T-helper 1 cell treated with Interleukin-12 subunit alpha and Interleukin-12 subunit beta and Interleukin-4 antibody, amounts not matched to agents 30 μg/mL and 1 μg/mL, for 36 hours (primary cell): ENCODE measurements around the gene XPO6.

Experiments used
- H3K27ac Mint-ChIP-seq: one replicate; pipeline ENCODE4 v1.8.0; 2021; ENCODE audit warnings: mild to moderate bottlenecking, mixed read lengths
- H3K27me3 Mint-ChIP-seq: one replicate; pipeline ENCODE4 v1.8.0; 2021; ENCODE audit warnings: low read depth, mixed read lengths
- H3K36me3 Mint-ChIP-seq: one replicate; pipeline ENCODE4 v1.8.0; 2021; ENCODE audit warnings: low read depth, mixed read lengths
- H3K4me1 Mint-ChIP-seq: one replicate; pipeline ENCODE4 v1.8.0; 2021; ENCODE audit warnings: low read depth, mixed read lengths
- H3K4me3 Mint-ChIP-seq: one replicate; pipeline ENCODE4 v1.8.0; 2021; ENCODE audit warnings: mild to moderate bottlenecking, moderate library complexity, mixed read lengths
- H3K9me3 Mint-ChIP-seq: one replicate; pipeline ENCODE4 v1.8.0; 2021; ENCODE audit warnings: mixed read lengths

Gene XPO6

GRCh38 chr16:28200661-28201060 is 11.1 kb downstream of the XPO6 start:
- Mint-ChIP-seq H3K27me3 (no peaks in the 10 kb centered on the region), H3K4me1 (peaks cover 32% of the 10 kb centered on the region), H3K36me3 (peaks cover 31% of the 10 kb centered on the region), H3K9me3 (no peaks in the 10 kb centered on the region), H3K27ac (no peak overlapping the region), H3K4me3 (no peak overlapping the region)

DNA sequence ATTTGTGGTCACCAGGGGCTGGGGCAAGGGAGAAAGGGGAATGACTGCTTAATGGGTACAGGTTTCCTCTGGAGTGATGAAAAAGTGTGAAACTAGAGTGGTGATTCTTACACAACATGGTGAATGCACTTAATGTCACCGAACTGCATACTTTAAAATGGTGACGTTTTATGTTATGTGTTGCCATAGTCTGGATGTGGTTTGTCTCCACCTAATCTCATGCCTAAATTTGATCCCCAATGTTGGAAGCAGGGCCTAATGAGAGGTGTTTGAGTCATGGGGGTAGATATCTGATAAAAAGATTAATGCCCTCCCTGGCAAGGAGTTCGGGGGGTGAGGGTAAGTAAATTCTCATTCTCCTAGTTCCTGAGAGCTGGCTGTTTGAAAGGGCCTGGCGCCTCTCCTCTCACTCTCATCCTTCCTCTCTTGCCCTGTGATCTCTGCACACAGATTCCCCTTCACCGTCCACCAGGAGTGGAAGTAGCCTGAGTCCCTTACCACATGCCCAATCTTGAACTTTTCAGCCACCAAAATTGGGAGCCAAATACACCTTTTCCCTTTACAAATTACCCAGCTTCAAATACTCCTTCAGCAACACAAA is 15.3 kb downstream of the XPO6 start:
- Mint-ChIP-seq H3K9me3 (no peaks in the 10 kb centered on the region), H3K4me1 (peaks cover 49% of the 10 kb centered on the region), H3K36me3 (peaks cover 44% of the 10 kb centered on the region), H3K27ac (peak overlapping the region; percentile 67), H3K27me3 (no peaks in the 10 kb centered on the region), H3K4me3 (no peak overlapping the region)

- Mint-ChIP-seq H3K36me3 (peaks cover 40% of the 10 kb centered on the region), H3K4me3 (no peak overlapping the region), H3K4me1 (peaks cover 48% of the 10 kb centered on the region), H3K27ac (peak overlapping the region; percentile 43), H3K27me3 (no peaks in the 10 kb centered on the region), H3K9me3 (no peaks in the 10 kb centered on the region)
Observed at GRCh38 chr16:28195859-28196258, 15.9 kb downstream of the XPO6 start.

DNA sequence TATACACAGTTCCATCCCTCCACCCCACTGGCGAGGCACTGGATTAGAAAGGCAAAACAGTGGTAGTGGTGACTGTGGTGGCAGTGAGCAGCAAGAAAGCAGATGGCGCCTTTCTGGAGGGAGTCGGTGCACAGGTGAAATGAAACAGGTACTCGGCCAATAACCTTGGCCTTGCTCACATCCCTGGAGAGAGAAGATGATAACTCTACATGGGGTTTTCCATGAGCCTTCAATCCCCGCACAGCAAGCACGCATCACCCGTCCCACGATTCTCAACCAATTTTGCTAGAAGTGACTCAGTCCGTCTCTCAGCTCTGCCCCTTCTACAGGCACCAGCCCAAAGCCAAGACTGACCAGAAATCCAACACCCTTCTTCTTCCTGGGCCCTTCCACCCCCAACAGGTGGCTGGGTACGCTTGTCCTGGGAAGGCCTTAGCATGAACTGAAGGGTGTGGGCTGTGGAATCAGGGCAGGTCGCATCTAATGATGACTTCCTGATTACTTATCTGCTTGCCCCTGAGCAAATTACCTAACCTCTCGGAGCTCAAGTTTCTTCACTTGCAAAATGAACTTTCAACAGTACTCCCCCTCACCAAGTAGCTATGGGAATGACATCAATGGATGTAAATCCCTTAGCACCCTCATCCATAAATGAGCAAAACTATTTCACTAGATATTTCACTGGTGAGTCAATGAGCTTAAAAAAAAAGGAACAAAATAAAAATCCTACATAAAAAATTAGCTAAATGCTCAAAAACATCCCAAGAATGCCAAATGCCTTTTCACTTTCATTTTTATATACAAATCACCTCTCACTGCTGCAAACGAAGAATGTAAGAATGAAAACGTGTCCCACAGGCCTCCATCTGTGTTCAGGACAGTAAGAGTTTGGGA is 18.0 kb downstream of the XPO6 start:
- Mint-ChIP-seq H3K27me3 (no peaks in the 10 kb centered on the region), H3K36me3 (peaks cover 39% of the 10 kb centered on the region), H3K4me3 (peak overlapping the region; percentile 82), H3K27ac (peak overlapping the region; percentile 99), H3K4me1 (peaks cover 55% of the 10 kb centered on the region), H3K9me3 (no peaks in the 10 kb centered on the region)

DNA sequence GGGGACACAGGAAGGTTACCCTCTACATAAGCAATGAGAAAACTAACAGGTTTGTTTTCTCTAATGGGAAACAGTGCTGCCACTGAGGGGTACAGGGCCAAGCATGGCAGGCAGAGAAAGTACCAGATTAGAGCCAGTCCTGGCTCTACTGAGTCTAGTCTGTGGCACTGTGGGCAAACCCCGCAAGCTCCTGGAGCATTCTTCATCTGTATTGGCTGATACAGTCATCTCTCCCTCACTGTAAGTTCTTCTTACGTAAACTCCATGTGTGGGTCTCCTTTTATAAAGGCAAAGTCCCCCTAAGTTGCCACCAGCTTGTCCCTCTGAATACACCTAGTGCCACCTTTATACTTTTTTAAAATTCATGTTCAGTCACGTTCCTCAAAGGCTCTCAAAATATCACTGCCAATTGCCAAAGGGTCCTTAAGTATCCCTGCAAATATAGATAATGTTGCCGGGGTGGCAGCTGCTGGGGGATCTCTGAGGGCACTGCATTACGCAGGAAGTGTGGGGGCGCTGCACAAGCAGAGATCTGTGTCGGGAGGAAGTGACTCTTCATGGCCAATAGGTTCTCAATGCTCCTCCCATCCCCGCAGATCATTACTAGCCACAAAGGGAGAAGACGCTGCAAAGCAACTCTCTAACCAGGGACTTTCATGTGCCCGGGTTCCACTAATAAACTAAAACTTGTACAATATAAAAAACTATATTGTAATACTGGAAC is 18.8 kb downstream of the XPO6 start:
- peaks cover 46% of the 10 kb centered on the region for H3K36me3 Mint-ChIP-seq
- H3K4me3 Mint-ChIP-seq, result peak overlapping the region; percentile 82
- peak overlapping the region; percentile 99 for H3K27ac Mint-ChIP-seq
- H3K27me3 Mint-ChIP-seq, result no peaks in the 10 kb centered on the region
- H3K4me1 Mint-ChIP-seq, result peaks cover 63% of the 10 kb centered on the region
- H3K9me3 Mint-ChIP-seq, result no peaks in the 10 kb centered on the region

GRCh38 chr16:28191364-28191960 is 20.3 kb downstream of the XPO6 start:
- no peaks in the 10 kb centered on the region for H3K27me3 Mint-ChIP-seq
- peak overlapping the region; percentile 79 for H3K27ac Mint-ChIP-seq
- peaks cover 75% of the 10 kb centered on the region for H3K4me1 Mint-ChIP-seq
- H3K36me3 Mint-ChIP-seq, result peaks cover 49% of the 10 kb centered on the region
- H3K9me3 Mint-ChIP-seq, result no peaks in the 10 kb centered on the region
- H3K4me3 Mint-ChIP-seq, result peak overlapping the region; percentile 27

- H3K27me3 Mint-ChIP-seq, result no peaks in the 10 kb centered on the region
- peaks cover 79% of the 10 kb centered on the region for H3K4me1 Mint-ChIP-seq
- H3K36me3 Mint-ChIP-seq, result peaks cover 47% of the 10 kb centered on the region
- peaks cover 3% of the 10 kb centered on the region for H3K9me3 Mint-ChIP-seq
- peak overlapping the region; percentile 55 for H3K4me3 Mint-ChIP-seq
- H3K27ac Mint-ChIP-seq, result peak overlapping the region; percentile 96
Observed at GRCh38 chr16:28189245-28189644, 22.5 kb downstream of the XPO6 start.

DNA sequence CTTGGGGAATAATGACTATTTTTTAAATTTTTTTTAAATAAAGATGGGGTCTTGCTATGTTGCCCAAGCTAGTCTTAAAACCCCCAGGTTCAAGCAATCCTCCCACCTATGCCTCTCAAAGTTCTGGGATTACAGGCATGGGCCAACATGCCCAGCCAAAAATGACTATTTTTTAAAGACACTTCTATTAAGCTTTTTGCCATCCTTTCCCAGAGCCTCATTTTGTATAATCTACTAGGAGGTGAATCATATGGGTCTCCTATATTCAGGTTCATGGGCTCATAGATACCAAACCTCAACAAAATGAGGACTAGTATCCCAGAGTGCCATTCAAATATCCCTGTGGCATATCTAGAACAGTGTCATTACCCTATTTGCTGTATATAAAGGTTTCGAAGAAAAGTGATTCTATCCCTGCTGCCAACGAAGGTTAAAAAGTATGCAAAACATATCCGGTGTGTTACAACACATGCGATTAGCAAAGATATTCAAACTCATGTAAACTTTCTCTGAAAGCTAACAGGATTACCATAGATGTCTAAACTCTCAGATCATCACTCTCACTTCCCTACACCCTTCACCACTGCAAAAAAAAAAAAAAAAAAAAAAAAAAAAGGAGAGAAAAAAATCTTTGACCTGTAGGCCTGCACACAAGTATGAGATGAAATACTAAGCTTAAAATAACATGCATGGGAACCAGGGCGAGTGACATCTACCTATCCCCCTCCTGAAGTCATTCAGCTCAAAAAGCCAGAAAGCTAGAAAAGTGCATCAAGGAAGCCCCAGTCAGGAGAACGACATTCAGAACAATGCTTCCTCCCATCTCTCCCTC is 23.5 kb downstream of the XPO6 start:
- Mint-ChIP-seq H3K27ac (peak overlapping the region; percentile 96), H3K27me3 (no peaks in the 10 kb centered on the region), H3K9me3 (peaks cover 3% of the 10 kb centered on the region), H3K36me3 (peaks cover 50% of the 10 kb centered on the region), H3K4me3 (peak overlapping the region; percentile 55), H3K4me1 (peaks cover 79% of the 10 kb centered on the region)

GRCh38 chr16:28187595-28188004 is 24.2 kb downstream of the XPO6 start:
- H3K36me3 Mint-ChIP-seq, result peaks cover 46% of the 10 kb centered on the region
- H3K27me3 Mint-ChIP-seq, result no peaks in the 10 kb centered on the region
- H3K9me3 Mint-ChIP-seq, result peaks cover 3% of the 10 kb centered on the region
- H3K4me1 Mint-ChIP-seq, result peaks cover 80% of the 10 kb centered on the region
- peak overlapping the region; percentile 96 for H3K27ac Mint-ChIP-seq
- peak overlapping the region; percentile 79 for H3K4me3 Mint-ChIP-seq

DNA sequence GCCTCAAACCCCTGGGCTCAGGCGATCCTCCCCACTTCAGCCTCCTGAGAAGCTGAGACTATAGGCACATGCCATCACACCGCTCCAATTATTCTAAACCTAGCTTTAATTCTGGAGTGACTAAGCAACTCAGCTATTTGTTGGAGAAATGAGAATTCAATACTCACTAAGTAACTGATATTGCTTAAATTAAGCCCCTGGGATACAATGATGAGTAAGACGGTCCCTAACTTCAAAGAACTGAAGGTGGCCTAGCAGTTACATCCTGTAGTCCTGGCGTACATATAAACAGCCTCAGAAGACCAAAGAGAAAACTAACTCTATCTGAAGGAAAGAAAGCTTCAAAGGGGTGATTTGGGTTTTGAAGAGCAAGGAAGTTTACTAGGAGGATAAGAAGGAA is 25.0 kb downstream of the XPO6 start:
- peaks cover 47% of the 10 kb centered on the region for H3K36me3 Mint-ChIP-seq
- H3K27me3 Mint-ChIP-seq, result no peaks in the 10 kb centered on the region
- peak overlapping the region; percentile 96 for H3K27ac Mint-ChIP-seq
- peaks cover 3% of the 10 kb centered on the region for H3K9me3 Mint-ChIP-seq
- H3K4me3 Mint-ChIP-seq, result peak overlapping the region; percentile 79
- H3K4me1 Mint-ChIP-seq, result peaks cover 84% of the 10 kb centered on the region

- Mint-ChIP-seq H3K4me3 (peak overlapping the region; percentile 52), H3K4me1 (peaks cover 87% of the 10 kb centered on the region), H3K27ac (peak overlapping the region; percentile 7), H3K36me3 (peaks cover 48% of the 10 kb centered on the region), H3K9me3 (peaks cover 3% of the 10 kb centered on the region), H3K27me3 (no peaks in the 10 kb centered on the region)
Observed at GRCh38 chr16:28185696-28186095, 26.1 kb downstream of the XPO6 start.

- no peaks in the 10 kb centered on the region for H3K27me3 Mint-ChIP-seq
- no peak overlapping the region for H3K27ac Mint-ChIP-seq
- H3K4me1 Mint-ChIP-seq, result peaks cover 86% of the 10 kb centered on the region
- no peak overlapping the region for H3K4me3 Mint-ChIP-seq
- peaks cover 3% of the 10 kb centered on the region for H3K9me3 Mint-ChIP-seq
- H3K36me3 Mint-ChIP-seq, result peaks cover 44% of the 10 kb centered on the region
Observed at GRCh38 chr16:28184625-28185024, 27.1 kb downstream of the XPO6 start.

DNA sequence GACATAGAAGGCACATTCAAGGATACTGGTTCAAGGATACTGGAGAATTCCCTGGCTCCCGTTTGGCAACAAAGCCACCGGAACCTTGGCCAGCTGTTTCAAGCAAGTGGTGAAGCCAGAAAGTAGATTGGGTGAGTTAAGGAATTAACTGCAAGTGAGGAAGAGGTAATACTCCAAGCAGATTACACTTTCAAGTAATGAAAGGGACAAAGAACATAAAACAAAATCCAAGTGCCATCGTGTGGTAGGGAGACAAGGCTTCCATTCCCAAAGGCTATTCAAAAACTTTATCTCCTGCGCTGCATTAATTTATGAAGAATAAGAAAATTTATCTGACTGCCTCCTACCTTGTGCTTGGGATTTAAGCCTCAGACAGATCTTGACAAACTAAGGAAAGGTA is 27.8 kb downstream of the XPO6 start:
- peaks cover 3% of the 10 kb centered on the region for H3K9me3 Mint-ChIP-seq
- H3K36me3 Mint-ChIP-seq, result peaks cover 47% of the 10 kb centered on the region
- peak overlapping the region; percentile 49 for H3K27ac Mint-ChIP-seq
- H3K4me3 Mint-ChIP-seq, result no peak overlapping the region
- peaks cover 84% of the 10 kb centered on the region for H3K4me1 Mint-ChIP-seq
- H3K27me3 Mint-ChIP-seq, result no peaks in the 10 kb centered on the region
